ENCODE measurements around the gene LRBA. TPM values are rescaled to one million over a fixed set of nuclear protein-coding genes. Genes with fewer than 3 reads are reported as not detected.

LRBA gene
- total RNA-seq, 1 experiment from 2014 or later, result 55.3 TPM

DNA sequence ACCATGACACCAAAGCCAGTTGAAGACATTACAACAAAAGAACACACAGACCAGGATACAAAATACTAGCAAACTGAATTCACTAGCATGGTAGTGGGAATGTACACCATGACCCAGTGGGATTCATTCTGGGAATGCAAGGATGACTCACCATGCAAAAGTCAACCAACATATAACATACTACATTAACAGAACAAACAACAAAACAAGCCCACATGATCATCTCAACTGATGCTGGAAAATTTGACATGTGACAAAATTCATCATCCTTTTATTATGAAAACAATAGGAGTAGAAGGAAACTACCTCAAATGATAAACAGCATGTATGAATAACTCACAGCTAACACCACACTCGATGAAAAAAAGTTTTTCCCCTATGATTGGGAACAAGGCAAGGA lies 746.6 kb downstream of the LRBA start:
- no peak overlapping the region for H4K5ac ChIP-seq (ENCODE audit: insufficient read length, low read depth, low read length)
- H3K79me2 ChIP-seq (ENCODE audit: insufficient read depth, low read length), result no peaks in the 10 kb centered on the region
- no peaks in the 10 kb centered on the region for H3K79me1 ChIP-seq (ENCODE audit: insufficient read depth, low read depth, low read length, poor library complexity, severe bottlenecking)
- DNase-seq, result no peak
- no peaks in the 10 kb centered on the region for H3K9me3 Mint-ChIP-seq
- H3K9me3 ChIP-seq (ENCODE audit: control insufficient read depth, low read depth, low read length), result no peaks in the 10 kb centered on the region
- H2BK120ac ChIP-seq (ENCODE audit: low read depth, low read length, poor library complexity, severe bottlenecking), result no peak overlapping the region
- no peak overlapping the region for H3K4me2 ChIP-seq (ENCODE audit: insufficient read depth, insufficient read length, low read length)
- no peak overlapping the region for H4K91ac ChIP-seq (ENCODE audit: insufficient read length, low read depth, low read length)
- no peak overlapping the region for H3K9ac ChIP-seq (ENCODE audit: extremely low read depth, insufficient read length, low read length)
- H3K4ac ChIP-seq (ENCODE audit: low read depth, low read length), result no peak overlapping the region
- no peak overlapping the region for H3K27ac Mint-ChIP-seq
- peaks cover 0 to 11% of the 10 kb centered on the region in 2 experiments; a peak in 3 of 4 replicates for H3K4me1 Mint-ChIP-seq
- no peak overlapping the region for H4K8ac ChIP-seq (replicated peaks; ENCODE audit: insufficient read length, low read depth, low read length)
- H3K27me3 Mint-ChIP-seq (ENCODE audit: low read depth), result no peaks in the 10 kb centered on the region
- H3K56ac ChIP-seq (ENCODE audit: insufficient read length, low read depth, low read length), result no peak overlapping the region
- no peak overlapping the region for H2BK5ac ChIP-seq (ENCODE audit: insufficient read length, low read length)
- no peak overlapping the region for H2BK12ac ChIP-seq (ENCODE audit: insufficient read length, low read depth, low read length)
- H4K20me1 ChIP-seq (ENCODE audit: control insufficient read depth, insufficient read depth, insufficient read length), result no peaks in the 10 kb centered on the region
- H3K23me2 ChIP-seq (ENCODE audit: insufficient read length, low read depth, low read length, poor library complexity, severe bottlenecking), result no peaks in the 10 kb centered on the region
- H3K4me1 ChIP-seq (ENCODE audit: insufficient read depth, low read length), result no peaks in the 10 kb centered on the region
- H3K14ac ChIP-seq (ENCODE audit: insufficient read depth, low read length), result no peak overlapping the region
- no peak for TF ChIP-seq CTCF (conservative IDR thresholded peaks at IDR 0.05)
- H3K36me3 Mint-ChIP-seq (ENCODE audit: insufficient read depth in 1 of 3, low read depth in 3 of 3), result peaks cover 0 to 12% (median 4%) of the 10 kb centered on the region in 3 experiments; a peak in 4 of 7 replicates
- H2BK20ac ChIP-seq (ENCODE audit: low read depth, low read length, poor library complexity, severe bottlenecking), result no peak overlapping the region
- WGBS (ENCODE audit: extremely low coverage, insufficient read length, low lambda C conversion rate), result no CpG with 5 or more reads among the region's 1 CpG
- H3K23ac ChIP-seq (ENCODE audit: insufficient read length, low read depth, low read length), result no peak overlapping the region
- H3T11ph ChIP-seq (ENCODE audit: low read length), result no peak overlapping the region
- H3K27ac ChIP-seq (ENCODE audit: insufficient read length, low read depth, low read length), result no peak overlapping the region
- no peak overlapping the region for H2AFZ ChIP-seq (ENCODE audit: low read length)
- no peak overlapping the region for H3K4me3 Mint-ChIP-seq
- no peaks in the 10 kb centered on the region for H3K27me3 ChIP-seq (ENCODE audit: insufficient read depth, low read length)
- no peak overlapping the region for H2BK15ac ChIP-seq (ENCODE audit: low read depth, low read length)
- no peak overlapping the region for H3K18ac ChIP-seq (ENCODE audit: insufficient read length, low read depth, low read length)
- no peak overlapping the region for H2AK5ac ChIP-seq (ENCODE audit: insufficient read length, low read length)
